ENCODE measurements around the gene TRIM7. TPM values are rescaled to one million over a fixed set of nuclear protein-coding genes. Genes with fewer than 3 reads are reported as not detected.
A peak's percentile ranks its signal among the peaks of the same experiment; 100 is the strongest.

The TRIM7 gene
- total and polyA plus RNA-seq, 12 donors = 3.9 to 30.8 (median 6.0) TPM

- peak overlapping the region; percentile 84 to 99 (median 96) for H3K27ac ChIP-seq
- ATAC-seq (peak in 6 of 8 donors; percentile 0 to 39 (median 5)), DNase-seq (peak in 1 of 2 donors; percentile 55)
- TF ChIP-seq CTCF (IDR thresholded peaks at IDR 0.05) = no peak
- H3K4me3 ChIP-seq = peak overlapping the region; percentile 53 to 96 (median 84)
- intact Hi-C loops (cut with DNase I) = loop anchor here in 8 of 10 donors (1.0 to 2.0 kb wide), 9 partner anchors 17 to 37 kb away; partner anchors contain the start of genes RACK1 (in 5 of the 8) and TRIM52 (in 2 of the 8)
- peaks cover 0 to 25% (median 0%) of the 10 kb centered on the region in 9 donors for H3K36me3 ChIP-seq
- WGBS, 2 donors = 1 to 2% methylated on average over 30 to 31 of the region's 31 CpGs
- peaks cover 0 to 36% (median 11%) of the 10 kb centered on the region in 9 donors for H3K4me1 ChIP-seq
- no peaks in the 10 kb centered on the region for H3K9me3 ChIP-seq
- no peaks in the 10 kb centered on the region for H3K27me3 ChIP-seq
Observed at GRCh38 chr5:181223729-181224389, 18.9 kb upstream of the TRIM7 start.

- H3K27ac ChIP-seq = peak within 1 kb of the TSS; percentile 84 to 99 (median 96)
- H3K4me1 ChIP-seq = peaks cover 0 to 42% (median 11%) of the 10 kb centered on the region in 9 donors
- no peaks in the 10 kb centered on the region for H3K9me3 ChIP-seq
- no peaks in the 10 kb centered on the region for H3K27me3 ChIP-seq
- peak in 5 of 9 donors; percentile 22 to 42 (median 30) for TF ChIP-seq CTCF (IDR thresholded peaks at IDR 0.05)
- H3K4me3 ChIP-seq = peak within 1 kb of the TSS; percentile 53 to 96 (median 84)
- peaks cover 0 to 18% (median 0%) of the 10 kb centered on the region in 9 donors for H3K36me3 ChIP-seq
- DNase-seq (peak; percentile 99), ATAC-seq (peak; percentile 85 to 94 (median 92))
- intact Hi-C loops (cut with DNase I) = loop anchor here in 7 of 10 donors (1.0 to 2.0 kb wide), 9 partner anchors 16 to 38 kb away; partner anchors contain the start of genes RACK1 (in 4 of the 7) and TRIM52 (in 2 of the 7)
- 0 to 1% methylated on average over 59 of the region's 59 CpGs for WGBS, 2 donors
Observed at GRCh38 chr5:181223058-181223728, 18.2 kb upstream of the TRIM7 start, which contains the start of gene TRIM41. Gene TRIM41 (plus strand): TSS chr5:181223281. CDS start chr5:181224000, 719 bp downstream.

- WGBS, 2 donors = 0 to 1% methylated on average over 18 of the region's 18 CpGs
Observed at GRCh38 chr5:181222630-181223057, 17.6 kb upstream of the TRIM7 start.

More at GRCh38 chr5:181222630-181223057, 17.6 kb upstream of the TRIM7 start:
- Histone ChIP-seq H3K4me3 (peak overlapping the region; percentile 32 to 96 (median 78)), H3K9me3 (no peaks in the 10 kb centered on the region), H3K4me1 (peaks cover 0 to 48% (median 12%) of the 10 kb centered on the region in 9 donors), H3K27me3 (peaks cover 0 to 3% (median 0%) of the 10 kb centered on the region in 7 donors), H3K36me3 (peaks cover 0 to 14% (median 0%) of the 10 kb centered on the region in 9 donors), H3K27ac (peak overlapping the region; percentile 84 to 99 (median 96))
- intact Hi-C loops (cut with DNase I) = loop anchor here in 8 of 10 donors (1.0 to 2.0 kb wide), 9 partner anchors 16 to 39 kb away; partner anchors contain the start of genes RACK1 (in 4 of the 8) and TRIM52 (in 2 of the 8)
- peak in 1 of 9 donors; percentile 31 for TF ChIP-seq CTCF (IDR thresholded peaks at IDR 0.05)
- DNase-seq = no peak
- ATAC-seq = peak; percentile 3 to 18 (median 8)

All from heart right ventricle (tissue), 16 donors.